ENCODE data around the gene MFN1.

Gene MFN1

GRCh38 chr3:179432451-179432850 lies 84.9 kb downstream of the MFN1 start:
- no peak for DNase-seq

- no peak for DNase-seq
Measured at GRCh38 chr3:179436517-179436916, 89.0 kb downstream of the MFN1 start.

- no peak for DNase-seq
Measured at GRCh38 chr3:179438841-179439240, 91.3 kb downstream of the MFN1 start.
